NCI-H2196 (cell line): ENCODE measurements around the gene D2HGDH.
"Not testable (repeated sequence)": the region's sequence is repeated elsewhere in the genome, so short reads cannot be mapped to it uniquely, and the experiment has no call there.

Source experiments
- DNase-seq: peaks from one replicate; lab custom pipeline; 2025; ENCODE audit not compliant: unreplicated experiment; lab: John Stamatoyannopoulos, UW

The D2HGDH gene

GRCh38 chr2:241817821-241818215 is 83.4 kb downstream of the D2HGDH start:
- DNase-seq, result not testable (repeated sequence)
